WTC11 (cell line): ENCODE measurements around the gene IL27RA. TPM values are rescaled to one million over a fixed set of nuclear protein-coding genes. Genes with fewer than 3 reads are reported as not detected.

Experiments used
- ATAC-seq: fragments of 200-7000 bp; cut with Tn5 transposase; 2 replicates; pipeline ENCODE4 v1.10.0; 2021; ENCODE audit warnings: mild to moderate bottlenecking, moderate library complexity
- CTCF ChIA-PET: fragments of 300-600 bp; sonication (Branson Sonifier 250); formaldehyde crosslinking; loops from one replicate; lab custom pipeline; 2021; ENCODE audit warnings: antibody characterized with exemption; lab: Charles Lee
- POLR2A ChIA-PET: fragments of 350-600 bp; sonication (Branson Sonifier 250); formaldehyde crosslinking; loops from one replicate; lab custom pipeline; 2021; ENCODE audit warnings: antibody characterized with exemption; lab: Charles Lee
- DNase-seq: peaks from one replicate; pipeline ENCODE4 v3.0.0; 2021; ENCODE audit warnings: low spot score
- H3K27ac Mint-ChIP-seq: 2 replicates; pipeline ENCODE4 v1.8.0; 2021; ENCODE audit warnings: mixed read lengths
- H3K27me3 Mint-ChIP-seq: 2 replicates; pipeline ENCODE4 v1.8.0; 2021; ENCODE audit warnings: low read depth, mild to moderate bottlenecking, moderate library complexity, mixed read lengths
- H3K36me3 Mint-ChIP-seq: 2 replicates; pipeline ENCODE4 v1.8.0; 2021; ENCODE audit warnings: mixed read lengths
- H3K4me1 Mint-ChIP-seq: 2 replicates; pipeline ENCODE4 v1.8.0; 2022; ENCODE audit warnings: mixed read lengths
- H3K4me3 Mint-ChIP-seq: 2 replicates; pipeline ENCODE4 v1.8.0; 2021; ENCODE audit warnings: mild to moderate bottlenecking, moderate library complexity, mixed read lengths
- H3K9me3 Mint-ChIP-seq: 2 replicates; pipeline ENCODE4 v1.8.0; 2021; ENCODE audit warnings: mixed read lengths
- ATF1 ChIP-seq: sonication (generic); formaldehyde crosslinking; IDR thresholded peaks from 2 replicates; pipeline ENCODE4 v1.8.1; 2023; ENCODE audit warnings: mild to moderate bottlenecking, moderate library complexity, missing genetic modification reagents
- FOXP4 ChIP-seq: sonication (generic); formaldehyde crosslinking; IDR thresholded peaks from 2 replicates; pipeline ENCODE4 v1.8.0; 2022; ENCODE audit warnings: mild to moderate bottlenecking, missing genetic modification reagents
- NFYB ChIP-seq: sonication (generic); formaldehyde crosslinking; conservative IDR thresholded peaks from 2 replicates; pipeline ENCODE4 v1.8.0; 2022; ENCODE audit warnings: low read depth, missing genetic modification reagents
- OVOL2 ChIP-seq: fragments of 250-450 bp; sonication (Bioruptor Pico); IDR thresholded peaks from 2 replicates; pipeline ENCODE4 v1.9.0; 2021; ENCODE audit warnings: mild to moderate bottlenecking, borderline replicate concordance
- ZMAT4 ChIP-seq: fragments of 250-450 bp; sonication (Bioruptor Pico); IDR thresholded peaks from 2 replicates; pipeline ENCODE4 v1.9.0; 2021; ENCODE audit warnings: mild to moderate bottlenecking
- ZNF219 ChIP-seq: sonication (generic); formaldehyde crosslinking; IDR thresholded peaks from 2 replicates; pipeline ENCODE4 v1.8.0; 2023; ENCODE audit warnings: missing genetic modification reagents, mild to moderate bottlenecking, borderline replicate concordance
- ZNF263 ChIP-seq: sonication (generic); formaldehyde crosslinking; IDR thresholded peaks from 2 replicates; pipeline ENCODE4 v1.8.1; 2022; ENCODE audit warnings: low read depth, mild to moderate bottlenecking, moderate library complexity, missing genetic modification reagents
- ZNF532 ChIP-seq: fragments of 250-450 bp; sonication (Bioruptor Pico); IDR thresholded peaks from 2 replicates; pipeline ENCODE4 v1.9.0; 2021; ENCODE audit warnings: mild to moderate bottlenecking, borderline replicate concordance
- total RNA-seq: library from RNA; stranded (reverse); gene quantifications from 3 replicates; pipeline ENCODE4 v1.2.3, GENCODE V29; 2021
- TF ChIP-seq, protein P1 (sequence below): sonication (generic); formaldehyde crosslinking; IDR thresholded peaks from 2 replicates; pipeline ENCODE4 v1.8.0; 2022; ENCODE audit warnings: mild to moderate bottlenecking, missing genetic modification reagents
- TF ChIP-seq, protein P2 (sequence below): sonication (generic); formaldehyde crosslinking; IDR thresholded peaks from 2 replicates; pipeline ENCODE4 v1.8.0; 2023; ENCODE audit warnings: mild to moderate bottlenecking, missing genetic modification reagents
- TF ChIP-seq, protein P3 (sequence below): fragments of 250-450 bp; sonication (Bioruptor Pico); IDR thresholded peaks from 2 replicates; pipeline ENCODE4 v1.9.0; 2021; ENCODE audit warnings: moderate library complexity, mild to moderate bottlenecking, inconsistent platforms, borderline replicate concordance

IL27RA gene
- total RNA-seq, 1 experiment from 2014 or later, result 12.2 TPM

GRCh38 chr19:13995017-13995728 lies 36.4 kb upstream of the IL27RA start:
- CTCF ChIA-PET, result interaction anchor here (1.0 to 1.5 kb wide), 3 partner anchors 53 to 77 kb away, joined by 3 to 8 read pairs (median 6); partner anchors contain the start of gene MISP3
- H3K27ac Mint-ChIP-seq, result no peak overlapping the region
- no peak for DNase-seq

More at GRCh38 chr19:13995017-13995728, 36.4 kb upstream of the IL27RA start:
- POLR2A ChIA-PET, result interaction anchor here (1.6 kb wide), 1 partner anchor 10 kb away, joined by 5 read pairs; no protein-coding TSS in a partner anchor
- ATAC-seq, result no peak
- Mint-ChIP-seq H3K4me1 (peaks cover 1% of the 10 kb centered on the region), H3K36me3 (peaks cover 32% of the 10 kb centered on the region), H3K4me3 (no peak overlapping the region), H3K9me3 (peaks cover 11% of the 10 kb centered on the region), H3K27me3 (no peaks in the 10 kb centered on the region)
- TF ChIP-seq FOXP4 (CRISPR knock-in tag) (no peak), ZNF219 (CRISPR knock-in tag) (no peak), ZNF263 (no peak), ATF1 (CRISPR knock-in tag) (no peak), ZNF532 (CRISPR knock-in tag) (no peak), ZMAT4 (no peak), OVOL2 (CRISPR knock-in tag) (no peak), NFYB (no peak)
- TF ChIP-seq, protein P1, sequence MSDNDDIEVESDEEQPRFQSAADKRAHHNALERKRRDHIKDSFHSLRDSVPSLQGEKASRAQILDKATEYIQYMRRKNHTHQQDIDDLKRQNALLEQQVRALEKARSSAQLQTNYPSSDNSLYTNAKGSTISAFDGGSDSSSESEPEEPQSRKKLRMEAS (CRISPR knock-in tag), result no peak
- TF ChIP-seq, protein P2, sequence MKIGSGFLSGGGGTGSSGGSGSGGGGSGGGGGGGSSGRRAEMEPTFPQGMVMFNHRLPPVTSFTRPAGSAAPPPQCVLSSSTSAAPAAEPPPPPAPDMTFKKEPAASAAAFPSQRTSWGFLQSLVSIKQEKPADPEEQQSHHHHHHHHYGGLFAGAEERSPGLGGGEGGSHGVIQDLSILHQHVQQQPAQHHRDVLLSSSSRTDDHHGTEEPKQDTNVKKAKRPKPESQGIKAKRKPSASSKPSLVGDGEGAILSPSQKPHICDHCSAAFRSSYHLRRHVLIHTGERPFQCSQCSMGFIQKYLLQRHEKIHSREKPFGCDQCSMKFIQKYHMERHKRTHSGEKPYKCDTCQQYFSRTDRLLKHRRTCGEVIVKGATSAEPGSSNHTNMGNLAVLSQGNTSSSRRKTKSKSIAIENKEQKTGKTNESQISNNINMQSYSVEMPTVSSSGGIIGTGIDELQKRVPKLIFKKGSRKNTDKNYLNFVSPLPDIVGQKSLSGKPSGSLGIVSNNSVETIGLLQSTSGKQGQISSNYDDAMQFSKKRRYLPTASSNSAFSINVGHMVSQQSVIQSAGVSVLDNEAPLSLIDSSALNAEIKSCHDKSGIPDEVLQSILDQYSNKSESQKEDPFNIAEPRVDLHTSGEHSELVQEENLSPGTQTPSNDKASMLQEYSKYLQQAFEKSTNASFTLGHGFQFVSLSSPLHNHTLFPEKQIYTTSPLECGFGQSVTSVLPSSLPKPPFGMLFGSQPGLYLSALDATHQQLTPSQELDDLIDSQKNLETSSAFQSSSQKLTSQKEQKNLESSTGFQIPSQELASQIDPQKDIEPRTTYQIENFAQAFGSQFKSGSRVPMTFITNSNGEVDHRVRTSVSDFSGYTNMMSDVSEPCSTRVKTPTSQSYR, result no peak
- TF ChIP-seq, protein P3, sequence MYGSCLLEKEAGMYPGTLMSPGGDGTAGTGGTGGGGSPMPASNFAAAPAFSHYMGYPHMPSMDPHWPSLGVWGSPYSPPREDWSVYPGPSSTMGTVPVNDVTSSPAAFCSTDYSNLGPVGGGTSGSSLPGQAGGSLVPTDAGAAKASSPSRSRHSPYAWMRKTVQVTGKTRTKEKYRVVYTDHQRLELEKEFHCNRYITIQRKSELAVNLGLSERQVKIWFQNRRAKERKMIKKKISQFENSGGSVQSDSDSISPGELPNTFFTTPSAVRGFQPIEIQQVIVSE (CRISPR knock-in tag), result no peak
